Heart left ventricle (tissue), 16 donors: ENCODE data around the gene NTF3. TPM values are rescaled to one million over a fixed set of nuclear protein-coding genes. Genes with fewer than 3 reads are reported as not detected.

ENCODE experiments used
- ATAC-seq, 4 donors: fragments of 200-7000 bp; cut with Tn5 transposase; one replicate each; pipeline ENCODE4 v1.9.1; 2020 to 2022; ENCODE audit warnings: moderate library complexity in 4 of 4, mild to moderate bottlenecking in 3 of 4, moderate number of reproducible peaks in 1 of 4
- DNase-seq, 5 donors: peaks; one replicate each; pipeline ENCODE4 v3.0.0-alpha.2; 2020
- H3K27ac ChIP-seq, 12 donors: fragments of 200-600 bp; sonication (generic) in 4 of 12; one replicate each; pipeline versions ENCODE4 v1.5.0 to v1.8.0; 2016 to 2022; ENCODE audit warnings: mild to moderate bottlenecking in 2 of 12
- H3K27me3 ChIP-seq, 9 donors: fragments of 200-600 bp; sonication (generic) in 2 of 9; one replicate each; pipeline versions ENCODE4 v1.5.1 to v1.8.0; 2016 to 2022; ENCODE audit warnings: mild to moderate bottlenecking in 3 of 9
- H3K36me3 ChIP-seq, 9 donors: fragments of 200-600 bp; sonication (generic) in 2 of 9; one replicate each; pipeline versions ENCODE4 v1.5.0 to v1.8.0; 2018 to 2022; ENCODE audit warnings: mild to moderate bottlenecking in 2 of 9
- H3K4me1 ChIP-seq, 12 donors: fragments of 200-600 bp; sonication (generic) in 4 of 12; one replicate each; pipeline versions ENCODE4 v1.5.0 to v1.8.0; 2016 to 2022; ENCODE audit warnings: mild to moderate bottlenecking in 3 of 12
- H3K4me3 ChIP-seq, 12 donors: fragments of 200-600 bp; sonication (generic) in 4 of 12; one replicate each; pipeline versions ENCODE4 v1.5.0 to v1.8.0; 2017 to 2022; ENCODE audit warnings: mild to moderate bottlenecking in 9 of 12, moderate library complexity in 4 of 12
- H3K9me3 ChIP-seq, 12 donors: fragments of 200-600 bp; sonication (generic) in 4 of 12; one replicate each; pipeline versions ENCODE4 v1.5.0 to v1.8.0; 2016 to 2022; ENCODE audit warnings: mild to moderate bottlenecking in 1 of 12
- CTCF ChIP-seq, 12 donors: fragments of 200-600 bp; sonication (generic) in 4 of 12; IDR thresholded peaks; one replicate each; pipeline versions ENCODE4 v1.5.0 to v1.8.0; 2018 to 2022; ENCODE audit warnings: antibody characterized with exemption in 12 of 12, mild to moderate bottlenecking in 5 of 12
- POLR2A ChIP-seq, 2 donors: fragments of 450-650 bp; IDR thresholded peaks; one replicate each; pipeline ENCODE4 v1.6.1; 2017; ENCODE audit warnings: antibody characterized with exemption in 2 of 2, mild to moderate bottlenecking in 2 of 2, moderate library complexity in 2 of 2
- WGBS, 4 donors: extraction: QIAGEN DNeasy Blood & Tissue Kit in 2 of 4; methylation state at CpG; one replicate each; pipeline versions ENCODE4 v1.1.5 to v1.1.7; 2013 to 2018; 5-methylcytosine and 5-hydroxymethylcytosine counted together
- intact Hi-C, 10 donors: fragments of 100-400 bp; cut with DNase I; formaldehyde crosslinking; loops; one replicate each; pipeline versions ENCODE4 v1.11.1 to v1.14.2; 2022
- polyA plus RNA-seq, 2 donors: library from polyadenylated mRNA; stranded (reverse); fragments of 200-250 nt; gene quantifications; one replicate each; pipeline ENCODE4 v1.2.3, GENCODE V29; 2013
- total RNA-seq, 9 donors: library from RNA; depleted of rRNA in 2 of 9; stranded (reverse); fragments of >200 nt in 2 of 9; fragmentation: NEBNext Ultra II Directional in 3 of 9; extraction: Animal tissue kit (Norgen Biotek cat#: 25700) in 3 of 9; gene quantifications; one replicate each; pipeline versions ENCODE4 v1.1.0 to v1.2.4, GENCODE V29; 2016 to 2023
- donor health status: ischemic (EF 13 %, LVEDD 7.1; RV severe dilation, severe dysfunction).
- donor health status: healthy with polysubstance abuse.
- donor health status: DM: no; HTN: yes; CAD: no.
- donor health status: DM: no; HTN: no; CAD: no.
- donor health status: ischemic (EF 25% LVEDD 6.9; RV normal size, moderate dysfunction).
- donor health status: ischemic (EF 25% LVEDD 5.7; RV mildly dilated, moderate dysfunction).
- donor health status: healthy.
- donor health status: DM: yes; HTN: yes; CAD: no.
- donor health status: ischemic (EF 35%, LVEDD 5.7; RV mildly dilated, moderate dysfunction).
- donor health status: nonischemic (EF 11% LVEDD 7.7; RV severe dilation, severe dysfunction).
- donor health status: DM: yes; HTN: yes; CAD: no.
- donor health status: PGD.
- donor health status: ischemic (EF 29% LVEDD 5.4; RV normal size, mild dysfunction).
- donor health status: nonischemic (EF 23%, LVEDD 6.1; RV moderate dilation, normal function).

The NTF3 gene
- total and polyA plus RNA-seq, 11 donors, result 0.26 to 1.7 (median 0.63) TPM

GRCh38 chr12:5489760-5490406, 58.0 kb downstream of the NTF3 start:
- Histone ChIP-seq H3K27ac (peak overlapping the region in 1 of 12 donors; percentile 24), H3K27me3 (no peaks in the 10 kb centered on the region), H3K4me1 (peaks cover 0 to 25% (median 9%) of the 10 kb centered on the region in 12 donors), H3K36me3 (peaks cover 0 to 4% (median 0%) of the 10 kb centered on the region in 9 donors), H3K9me3 (no peaks in the 10 kb centered on the region), H3K4me3 (no peak overlapping the region)
- 74 to 86% (median 80%) methylated on average over 14 of the region's 14 CpGs for WGBS, 4 donors
- intact Hi-C loops, result no loop called here
- peak in 1 of 4 donors; percentile 7 for ATAC-seq
- TF ChIP-seq CTCF (IDR thresholded peaks at IDR 0.05) (no peak), POLR2A (IDR thresholded peaks at IDR 0.05) (no peak)
- DNase-seq, result no peak

- intact Hi-C loops, result no loop called here
- H3K27me3 ChIP-seq, result peaks cover 0 to 5% (median 0%) of the 10 kb centered on the region in 9 donors
- peaks cover 0 to 4% (median 0%) of the 10 kb centered on the region in 9 donors for H3K36me3 ChIP-seq
- no peak overlapping the region for H3K27ac ChIP-seq
- ATAC-seq, result peak in 2 of 4 donors; percentile 23 to 46
- 42 to 50% (median 45%) methylated on average over 4 of the region's 4 CpGs for WGBS, 4 donors
- no peaks in the 10 kb centered on the region for H3K9me3 ChIP-seq
- no peak for DNase-seq
- H3K4me3 ChIP-seq, result no peak overlapping the region
- TF ChIP-seq POLR2A (IDR thresholded peaks at IDR 0.05), result no peak
- no peak for TF ChIP-seq CTCF (IDR thresholded peaks at IDR 0.05)
- H3K4me1 ChIP-seq, result peaks cover 0 to 25% (median 9%) of the 10 kb centered on the region in 12 donors
Measured at GRCh38 chr12:5492562-5492961, 60.7 kb downstream of the NTF3 start.

- H3K36me3 ChIP-seq, result peaks cover 0 to 4% (median 0%) of the 10 kb centered on the region in 9 donors
- H3K4me3 ChIP-seq, result no peak overlapping the region
- H3K27ac ChIP-seq, result no peak overlapping the region
- ATAC-seq (no peak), DNase-seq (no peak)
- H3K4me1 ChIP-seq, result peaks cover 0 to 21% (median 9%) of the 10 kb centered on the region in 12 donors
- 73 to 82% (median 75%) methylated on average over 7 of the region's 7 CpGs for WGBS, 4 donors
- no peaks in the 10 kb centered on the region for H3K9me3 ChIP-seq
- intact Hi-C loops, result no loop called here
- TF ChIP-seq POLR2A (IDR thresholded peaks at IDR 0.05) (no peak), CTCF (IDR thresholded peaks at IDR 0.05) (no peak)
- H3K27me3 ChIP-seq, result peaks cover 0 to 5% (median 0%) of the 10 kb centered on the region in 9 donors
Measured at GRCh38 chr12:5493018-5493417, 61.1 kb downstream of the NTF3 start.

GRCh38 chr12:5494343-5494742, 62.4 kb downstream of the NTF3 start:
- ATAC-seq (no peak), DNase-seq (no peak)
- peaks cover 0 to 4% (median 0%) of the 10 kb centered on the region in 9 donors for H3K36me3 ChIP-seq
- peaks cover 0 to 9% (median under 1%) of the 10 kb centered on the region in 12 donors for H3K4me1 ChIP-seq
- no peak overlapping the region for H3K4me3 ChIP-seq
- TF ChIP-seq CTCF (IDR thresholded peaks at IDR 0.05) (no peak), POLR2A (IDR thresholded peaks at IDR 0.05) (no peak)
- H3K27me3 ChIP-seq, result peaks cover 0 to 5% (median 0%) of the 10 kb centered on the region in 9 donors
- H3K27ac ChIP-seq, result no peak overlapping the region
- WGBS, 4 donors, result 90 to 95% (median 92%) methylated on average over 28 of the region's 28 CpGs
- H3K9me3 ChIP-seq, result no peaks in the 10 kb centered on the region
- intact Hi-C loops, result no loop called here
